LHCN-M2 (cell line): ENCODE measurements around the gene ABCF2. TPM values are rescaled to one million over a fixed set of nuclear protein-coding genes. Genes with fewer than 3 reads are reported as not detected.

Experiments used
- DNase-seq: peaks from one replicate; pipeline ENCODE4 v3.0.0-alpha.2; 2012; ENCODE audit warnings: low read depth
- total RNA-seq: library from RNA; depleted of rRNA; stranded (reverse); fragments of >200 nt; gene quantifications from 2 replicates; pipeline ENCODE4 v1.2.3, GENCODE V29; 2014

Gene ABCF2
- total RNA-seq, 1 experiment from 2014 or later, result 115 TPM

- DNase-seq, result no peak
Observed at GRCh38 chr7:151195616-151196450, 31.2 kb downstream of the ABCF2 start.

- no peak for DNase-seq
Observed at GRCh38 chr7:151194188-151194587, 32.8 kb downstream of the ABCF2 start.

GRCh38 chr7:151193203-151193978 is 33.6 kb downstream of the ABCF2 start:
- DNase-seq, result no peak

GRCh38 chr7:151192002-151192539 is 34.9 kb downstream of the ABCF2 start:
- no peak for DNase-seq

- no peak for DNase-seq
Observed at GRCh38 chr7:151191544-151191943, 35.5 kb downstream of the ABCF2 start.

GRCh38 chr7:151189038-151189437 is 38.0 kb downstream of the ABCF2 start:
- no peak for DNase-seq

- DNase-seq, result no peak
Observed at GRCh38 chr7:151188252-151188542, 38.8 kb downstream of the ABCF2 start.

GRCh38 chr7:151187409-151188251 is 39.4 kb downstream of the ABCF2 start:
- DNase-seq, result no peak

- no peak for DNase-seq
Observed at GRCh38 chr7:151186640-151187408, 40.2 kb downstream of the ABCF2 start, which contains the start of gene ASB10. ASB10 (minus strand) TSS chr7:151187250; CDS start chr7:151187130, 120 bp downstream.

- no peak for DNase-seq
Observed at GRCh38 chr7:151185762-151186639, 41.0 kb downstream of the ABCF2 start.

- DNase-seq, result no peak
Observed at GRCh38 chr7:151181011-151181431, 46.0 kb downstream of the ABCF2 start.

GRCh38 chr7:151179946-151180345 is 47.1 kb downstream of the ABCF2 start:
- no peak for DNase-seq

GRCh38 chr7:151179287-151179860 is 47.6 kb downstream of the ABCF2 start:
- no peak for DNase-seq

GRCh38 chr7:151178831-151179230 is 48.2 kb downstream of the ABCF2 start:
- no peak for DNase-seq

GRCh38 chr7:151178236-151178635 is 48.8 kb downstream of the ABCF2 start:
- DNase-seq, result no peak

GRCh38 chr7:151177310-151177709 is 49.7 kb downstream of the ABCF2 start:
- DNase-seq, result no peak

- no peak for DNase-seq
Observed at GRCh38 chr7:151176401-151176800, 50.6 kb downstream of the ABCF2 start.

- no peak for DNase-seq
Observed at GRCh38 chr7:151175793-151176311, 51.2 kb downstream of the ABCF2 start.
